Measurements from ENCODE around the gene ANXA8.

GRCh38 chr10:47453141-47454007, 30.5 kb downstream of the ANXA8 start:
- no peak for TF ChIP-seq CTCF (IDR thresholded peaks at IDR 0.05; ENCODE audit: poor library complexity)
- no peak for TF ChIP-seq EZH2 (IDR thresholded peaks at IDR 0.05; ENCODE audit: borderline replicate concordance)
- TF ChIP-seq EZH2phosphoT487 (IDR thresholded peaks at IDR 0.05; ENCODE audit: low read depth, severe bottlenecking, unreplicated experiment) = no peak
